DMS153 treated with DMSO at 0.1 percent for 48 hours (cell line): ENCODE data around the gene ZNF497.

Experiments used
- DNase-seq: peaks from one replicate; lab custom pipeline; 2025; ENCODE audit not compliant: unreplicated experiment; lab: John Stamatoyannopoulos, UW

ZNF497 gene

GRCh38 chr19:58368561-58369360, 6.2 kb upstream of the ZNF497 start:
- no peak for DNase-seq

- DNase-seq, result no peak
Observed at GRCh38 chr19:58367698-58368454, 5.3 kb upstream of the ZNF497 start.

- DNase-seq, result no peak
Observed at GRCh38 chr19:58366585-58367430, 4.3 kb upstream of the ZNF497 start.

GRCh38 chr19:58364146-58364545, 1.6 kb upstream of the ZNF497 start:
- DNase-seq, result no peak

DNA sequence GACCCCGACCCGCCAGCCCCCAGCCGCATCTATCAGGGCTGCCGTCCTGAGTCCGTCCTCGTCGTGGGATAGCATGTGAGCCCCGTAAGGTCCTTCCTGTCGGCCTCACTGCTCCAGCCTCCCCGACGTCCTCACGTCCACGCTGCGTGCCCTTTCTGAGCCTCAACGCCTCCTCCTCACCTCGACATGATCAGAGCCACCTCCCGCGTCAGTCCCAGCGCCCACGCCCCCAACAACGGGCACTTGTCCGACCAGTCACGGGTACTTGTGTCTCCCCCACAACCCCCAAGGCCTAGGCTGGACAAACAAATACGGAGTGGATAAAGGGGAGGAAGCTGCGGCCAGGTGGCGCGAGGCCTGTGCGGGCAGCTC, 665 bp downstream of the ZNF497 start:
- no peak for DNase-seq

DNA sequence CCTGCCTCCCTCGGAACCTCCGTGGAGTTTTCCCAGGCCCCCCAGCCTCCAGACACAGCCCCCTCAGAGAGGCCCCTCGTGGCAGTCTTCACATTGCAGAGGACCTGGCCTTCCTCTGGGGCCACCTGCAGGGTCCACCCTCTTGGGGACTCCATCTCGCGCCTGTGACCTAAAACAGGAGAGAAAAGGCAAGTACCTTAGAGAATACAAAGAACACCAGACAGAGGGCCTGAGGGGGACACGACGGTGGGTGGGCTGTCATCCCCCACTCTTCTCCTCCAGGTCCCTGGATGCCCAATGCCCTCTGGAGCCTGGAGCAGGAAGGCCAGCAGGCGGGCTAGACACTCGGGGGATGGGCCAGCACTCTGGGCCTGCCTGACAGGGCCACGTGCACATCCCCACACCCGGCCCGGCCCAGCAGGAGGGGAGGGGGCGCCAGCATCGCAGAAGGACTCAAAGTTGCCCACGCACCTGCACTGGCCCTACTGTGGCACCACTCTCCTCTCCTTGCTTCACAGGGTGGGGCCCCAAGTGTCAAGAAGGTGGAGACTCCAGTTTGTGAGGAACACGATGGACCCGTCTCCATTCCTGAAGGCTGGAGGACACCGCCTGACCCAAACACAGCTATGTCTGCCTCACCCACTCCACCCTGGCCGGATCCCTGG, 4.9 kb downstream of the ZNF497 start:
- no peak for DNase-seq

DNA sequence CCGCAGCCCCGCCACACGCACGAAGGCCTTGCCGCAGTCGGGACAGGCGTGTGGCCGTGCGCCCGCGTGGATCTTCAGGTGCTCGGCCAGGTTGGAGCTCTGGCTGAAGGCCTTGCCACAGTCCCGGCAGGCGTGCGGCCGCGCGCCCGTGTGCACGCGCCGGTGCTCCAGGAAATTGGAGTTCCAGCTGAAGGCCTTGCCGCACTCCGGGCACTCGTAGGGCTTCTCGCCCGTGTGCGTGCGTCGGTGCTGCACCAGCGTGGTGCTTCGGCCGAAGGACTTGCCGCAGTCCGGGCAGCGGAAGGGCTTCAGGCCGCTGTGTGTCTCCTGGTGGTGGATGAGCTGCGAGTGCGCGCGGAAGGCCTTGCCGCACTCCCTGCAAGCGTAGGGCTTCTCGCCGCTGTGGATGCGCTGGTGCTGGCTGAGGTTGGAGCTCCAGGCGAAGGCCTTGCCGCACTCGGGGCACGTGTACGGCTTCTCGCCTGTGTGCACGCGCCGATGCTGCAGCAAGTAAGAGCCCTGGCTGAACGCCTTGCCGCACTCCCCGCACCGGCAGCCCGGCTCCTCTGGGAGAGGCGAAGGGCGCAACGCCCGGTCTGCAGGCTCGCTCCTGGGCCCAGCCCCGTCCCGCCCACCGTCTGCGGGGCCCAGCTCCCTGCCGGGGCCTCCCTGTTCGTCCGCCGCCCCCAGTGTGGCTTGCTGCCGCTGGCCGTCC, 5.6 kb downstream of the ZNF497 start:
- no peak for DNase-seq

DNA sequence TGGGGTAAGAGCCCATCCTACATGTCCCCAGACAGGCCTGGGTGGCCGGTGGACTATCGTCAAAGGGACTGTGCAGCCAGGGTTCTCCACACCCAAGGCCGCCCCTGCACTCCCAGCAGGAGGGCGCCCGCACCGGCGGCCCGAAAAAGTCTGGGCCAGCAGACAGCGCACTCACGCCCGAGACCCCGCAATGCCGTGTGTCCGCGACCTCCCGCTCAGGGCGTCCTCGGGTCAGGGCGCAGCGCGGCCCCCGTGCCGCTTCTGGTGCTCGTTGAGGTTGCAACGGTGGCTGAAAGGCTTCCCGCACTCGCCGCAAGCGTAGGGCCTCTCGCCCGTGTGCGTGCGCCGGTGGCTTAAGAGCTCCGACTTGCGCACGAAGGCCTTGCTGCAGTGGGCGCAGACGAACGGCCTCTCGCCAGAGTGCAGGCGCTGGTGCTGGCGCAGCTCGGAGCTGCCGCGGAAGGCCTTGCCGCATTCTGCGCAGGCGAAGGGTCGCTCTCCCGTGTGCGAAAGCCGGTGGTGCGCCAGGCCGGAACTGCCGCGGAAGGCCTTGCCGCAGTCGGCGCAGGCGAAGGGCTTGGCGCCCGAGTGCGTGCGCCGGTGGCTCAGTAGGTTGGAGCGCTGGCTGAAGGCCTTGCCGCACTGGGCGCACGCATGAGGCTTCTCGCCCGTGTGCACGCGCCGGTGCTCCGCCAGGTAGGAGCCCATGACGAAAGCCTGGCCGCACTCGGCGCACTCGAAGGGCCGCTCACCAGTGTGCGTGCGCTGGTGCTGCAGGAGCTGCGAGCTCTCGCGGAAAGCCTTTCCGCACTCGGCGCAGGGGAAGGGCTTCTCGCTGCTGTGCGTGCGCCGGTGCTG, 6.4 kb downstream of the ZNF497 start:
- no peak for DNase-seq

DNA sequence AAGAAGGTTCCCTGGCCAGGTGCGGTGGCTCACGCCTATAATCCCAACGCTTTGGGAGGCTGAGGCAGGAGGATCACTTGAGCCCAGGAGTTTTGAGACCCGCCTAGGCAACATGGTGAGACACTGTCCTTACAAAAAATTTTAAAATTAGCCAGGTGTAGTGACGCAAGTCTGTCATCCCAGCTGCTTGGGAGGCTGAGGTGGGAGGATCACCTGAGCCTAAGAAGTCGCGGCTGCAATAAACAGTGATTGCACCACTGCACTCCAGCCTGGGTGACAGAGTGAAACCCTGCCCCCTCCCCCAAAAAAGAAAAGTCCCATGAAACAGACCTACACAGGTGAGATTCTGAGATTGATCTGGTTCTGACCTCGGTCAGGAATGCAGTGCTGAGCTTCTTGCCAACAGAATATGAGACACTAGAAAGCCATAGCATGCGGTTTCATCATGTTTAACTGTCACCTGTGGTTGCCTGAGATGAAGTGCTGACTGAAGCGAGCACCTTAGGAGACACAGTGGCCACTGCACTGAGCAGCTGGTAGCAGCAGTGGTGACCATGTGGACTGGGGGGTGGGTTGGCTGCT, 7.2 kb downstream of the ZNF497 start:
- DNase-seq, result no peak

DNA sequence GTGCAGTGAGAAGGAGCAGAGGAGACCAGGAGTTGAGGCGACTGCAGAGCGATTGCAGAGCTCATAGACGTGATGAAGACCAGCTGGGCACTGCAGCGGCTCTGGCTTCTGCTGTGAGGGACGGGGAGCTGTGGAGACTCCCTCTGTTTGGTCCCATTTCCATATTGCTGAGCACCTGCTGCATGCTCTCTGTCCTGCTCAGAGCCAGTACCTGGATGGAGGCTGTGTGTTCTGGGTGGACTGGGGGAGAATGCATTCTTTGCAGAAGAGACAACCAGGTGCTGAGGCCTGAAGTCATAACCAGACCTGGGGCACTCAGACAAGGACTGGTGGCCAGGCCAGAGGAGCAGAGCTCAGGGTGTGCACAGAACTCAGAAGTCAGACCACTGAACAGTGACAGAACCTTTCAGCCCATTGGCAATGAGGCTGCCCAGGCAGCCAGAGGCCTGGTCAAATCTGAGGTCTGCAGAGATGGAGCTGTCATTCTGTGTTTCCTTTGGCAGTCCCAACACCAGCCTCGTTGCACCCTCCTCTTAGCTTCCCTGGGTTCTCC, 8.0 kb downstream of the ZNF497 start:
- no peak for DNase-seq

DNA sequence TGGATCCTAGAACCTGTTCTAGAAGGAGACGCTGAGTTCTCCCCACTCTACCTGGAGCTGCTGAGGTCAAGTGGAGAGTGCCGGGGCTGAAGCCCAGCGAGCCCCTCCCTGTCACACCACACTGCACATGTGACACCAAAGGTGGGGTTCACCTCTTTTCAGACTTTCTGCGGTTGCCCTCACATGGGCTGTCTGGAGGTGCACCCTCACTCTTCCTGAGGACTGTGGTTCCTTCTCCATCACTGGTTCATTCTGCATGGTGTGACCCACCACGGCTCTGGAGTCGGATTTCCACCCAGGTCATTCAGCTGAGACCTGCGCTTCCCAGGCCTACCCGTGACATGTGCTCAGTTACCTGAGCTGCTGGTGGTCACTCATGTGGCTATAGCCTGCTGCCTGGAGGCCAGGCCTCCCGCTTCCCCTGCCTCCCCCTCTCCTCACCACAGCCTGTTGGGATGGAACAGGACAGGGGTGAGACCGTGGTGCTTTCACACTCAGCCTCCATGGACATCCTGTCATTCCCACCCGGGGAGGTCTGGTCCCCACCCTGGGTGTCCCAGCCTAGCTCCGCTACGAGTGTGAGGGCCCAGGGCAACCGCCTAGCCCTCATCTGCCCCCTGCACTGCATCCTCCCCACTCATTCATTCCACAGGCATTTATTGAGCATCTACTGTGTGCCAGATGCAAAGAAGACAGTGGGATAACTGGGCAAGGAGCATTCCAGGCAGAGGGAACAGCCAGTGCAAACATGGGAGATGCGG, 8.7 kb downstream of the ZNF497 start:
- DNase-seq, result no peak

DNA sequence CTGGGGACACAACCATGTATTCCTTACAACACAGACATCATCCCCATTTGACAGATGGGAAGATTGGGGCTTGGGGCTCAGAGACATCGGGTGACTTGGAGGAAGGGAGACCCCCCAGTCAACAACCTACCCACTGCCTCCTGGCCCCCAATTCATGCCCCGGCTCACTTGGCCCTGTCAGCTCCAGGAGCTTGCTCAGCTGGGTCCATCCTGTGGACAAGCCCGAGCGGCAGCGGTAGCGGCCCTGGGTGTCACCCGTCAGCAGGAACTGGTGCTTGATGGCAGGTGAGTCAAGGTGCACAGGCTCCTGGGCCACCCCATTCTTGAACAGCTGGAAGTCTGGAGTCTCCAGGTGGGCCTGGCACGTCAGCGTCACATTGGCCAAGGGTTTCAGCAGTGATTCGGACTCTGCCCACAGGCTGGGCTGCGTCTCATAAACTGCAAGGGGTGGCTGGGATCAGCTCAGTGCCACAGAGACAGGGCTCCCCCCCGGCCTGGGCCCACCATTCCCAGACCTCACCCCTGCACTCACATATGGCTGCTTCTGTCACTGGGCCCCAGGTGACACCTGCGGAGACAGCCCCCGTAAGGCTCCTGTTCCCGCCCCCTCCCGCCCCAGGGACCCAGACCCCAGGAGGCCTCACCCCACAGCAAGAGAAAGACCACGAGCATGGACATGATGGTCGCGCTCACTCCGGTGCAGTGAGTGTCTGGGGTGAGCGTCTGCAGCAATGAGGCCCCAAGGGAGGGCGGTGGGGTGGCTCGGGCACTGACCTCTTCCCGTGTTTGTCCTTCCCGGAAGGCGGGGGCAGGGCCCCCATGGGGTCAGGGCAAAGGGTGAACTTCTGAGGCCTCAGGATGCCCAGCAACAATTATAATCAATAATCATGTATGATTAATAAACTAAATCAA, 9.5 kb downstream of the ZNF497 start, which contains the start of gene A1BG:
Gene A1BG (minus strand): TSS at position 733 of the 912 bp plus-strand sequence. CDS start 55 bp downstream, at position 678.
- DNase-seq, result no peak

- no peak for DNase-seq
Observed at GRCh38 chr19:58351990-58352755, 10.4 kb downstream of the ZNF497 start.

DNA sequence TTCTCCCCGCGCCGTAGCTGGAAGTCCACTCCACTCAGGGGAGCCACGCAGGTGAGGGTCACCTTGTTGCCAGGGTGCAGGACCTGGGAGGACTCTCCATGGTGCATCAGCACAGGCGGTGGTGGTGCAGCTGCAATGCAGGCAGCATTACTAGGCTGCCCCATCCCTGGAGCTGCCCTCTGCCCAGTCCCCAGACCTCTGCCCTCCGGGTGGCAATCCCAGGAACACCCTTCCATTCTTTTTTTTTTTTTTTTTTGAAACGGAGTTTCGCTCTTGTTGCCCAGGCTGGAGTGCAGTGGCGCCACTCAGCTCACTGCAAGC, 11.0 kb downstream of the ZNF497 start:
- DNase-seq, result no peak

GRCh38 chr19:58350871-58351557, 11.5 kb downstream of the ZNF497 start:
- no peak for DNase-seq
